Epithelial cell of esophagus (primary cell): ENCODE data around the gene NIPA2.

Experiments used
- DNase-seq: peaks from one replicate; pipeline ENCODE4 v3.0.0; 2010; ENCODE audit warnings: low read depth
- H3K4me3 ChIP-seq: 2 replicates; pipeline ENCODE4 v1.5.1; 2011; ENCODE audit warnings: mild to moderate bottlenecking, low read length, control low read depth
- TF ChIP-seq, protein P1 (sequence below): IDR thresholded peaks from 2 replicates; pipeline ENCODE4 v1.5.1; 2011; ENCODE audit warnings: low read depth, mild to moderate bottlenecking, low read length, control low read depth, inconsistent platforms; ENCODE audit not compliant: insufficient read depth; ENCODE audit errors: missing control alignments

The NIPA2 gene

GRCh38 chr15:22881739-22882440 lies 43.4 kb downstream of the NIPA2 start:
- H3K4me3 ChIP-seq: no peak overlapping the region
- TF ChIP-seq, protein P1, sequence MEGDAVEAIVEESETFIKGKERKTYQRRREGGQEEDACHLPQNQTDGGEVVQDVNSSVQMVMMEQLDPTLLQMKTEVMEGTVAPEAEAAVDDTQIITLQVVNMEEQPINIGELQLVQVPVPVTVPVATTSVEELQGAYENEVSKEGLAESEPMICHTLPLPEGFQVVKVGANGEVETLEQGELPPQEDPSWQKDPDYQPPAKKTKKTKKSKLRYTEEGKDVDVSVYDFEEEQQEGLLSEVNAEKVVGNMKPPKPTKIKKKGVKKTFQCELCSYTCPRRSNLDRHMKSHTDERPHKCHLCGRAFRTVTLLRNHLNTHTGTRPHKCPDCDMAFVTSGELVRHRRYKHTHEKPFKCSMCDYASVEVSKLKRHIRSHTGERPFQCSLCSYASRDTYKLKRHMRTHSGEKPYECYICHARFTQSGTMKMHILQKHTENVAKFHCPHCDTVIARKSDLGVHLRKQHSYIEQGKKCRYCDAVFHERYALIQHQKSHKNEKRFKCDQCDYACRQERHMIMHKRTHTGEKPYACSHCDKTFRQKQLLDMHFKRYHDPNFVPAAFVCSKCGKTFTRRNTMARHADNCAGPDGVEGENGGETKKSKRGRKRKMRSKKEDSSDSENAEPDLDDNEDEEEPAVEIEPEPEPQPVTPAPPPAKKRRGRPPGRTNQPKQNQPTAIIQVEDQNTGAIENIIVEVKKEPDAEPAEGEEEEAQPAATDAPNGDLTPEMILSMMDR: no peak
- DNase-seq: no peak

DNA sequence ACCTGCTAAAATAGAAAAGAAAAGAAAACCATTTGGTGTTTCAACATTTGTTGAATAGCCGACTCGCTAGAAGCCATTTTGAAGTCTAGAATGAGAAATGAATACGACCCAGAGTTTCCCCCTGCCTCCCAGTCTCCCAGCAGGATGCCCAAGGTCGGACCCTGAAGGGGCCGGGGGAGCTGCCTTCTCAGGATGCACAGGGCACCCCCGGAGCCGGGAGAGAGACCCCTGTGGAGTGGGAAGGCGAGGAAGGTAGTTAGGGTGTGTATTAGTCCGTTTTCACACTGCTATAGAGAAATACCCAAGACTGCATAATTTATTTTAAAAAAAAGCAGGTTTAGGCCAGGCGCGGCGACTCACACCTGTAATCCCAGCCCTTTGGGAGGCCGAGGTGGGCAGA lies 44.7 kb downstream of the NIPA2 start:
- no peak for DNase-seq
- TF ChIP-seq, protein P1: no peak
- H3K4me3 ChIP-seq: no peak overlapping the region

- TF ChIP-seq, protein P1: no peak
- no peak overlapping the region for H3K4me3 ChIP-seq
- no peak for DNase-seq
Observed at GRCh38 chr15:22884344-22884743, 45.9 kb downstream of the NIPA2 start.

GRCh38 chr15:22885120-22885519 lies 46.7 kb downstream of the NIPA2 start:
- TF ChIP-seq, protein P1: no peak
- DNase-seq: no peak
- H3K4me3 ChIP-seq: no peak overlapping the region

DNA sequence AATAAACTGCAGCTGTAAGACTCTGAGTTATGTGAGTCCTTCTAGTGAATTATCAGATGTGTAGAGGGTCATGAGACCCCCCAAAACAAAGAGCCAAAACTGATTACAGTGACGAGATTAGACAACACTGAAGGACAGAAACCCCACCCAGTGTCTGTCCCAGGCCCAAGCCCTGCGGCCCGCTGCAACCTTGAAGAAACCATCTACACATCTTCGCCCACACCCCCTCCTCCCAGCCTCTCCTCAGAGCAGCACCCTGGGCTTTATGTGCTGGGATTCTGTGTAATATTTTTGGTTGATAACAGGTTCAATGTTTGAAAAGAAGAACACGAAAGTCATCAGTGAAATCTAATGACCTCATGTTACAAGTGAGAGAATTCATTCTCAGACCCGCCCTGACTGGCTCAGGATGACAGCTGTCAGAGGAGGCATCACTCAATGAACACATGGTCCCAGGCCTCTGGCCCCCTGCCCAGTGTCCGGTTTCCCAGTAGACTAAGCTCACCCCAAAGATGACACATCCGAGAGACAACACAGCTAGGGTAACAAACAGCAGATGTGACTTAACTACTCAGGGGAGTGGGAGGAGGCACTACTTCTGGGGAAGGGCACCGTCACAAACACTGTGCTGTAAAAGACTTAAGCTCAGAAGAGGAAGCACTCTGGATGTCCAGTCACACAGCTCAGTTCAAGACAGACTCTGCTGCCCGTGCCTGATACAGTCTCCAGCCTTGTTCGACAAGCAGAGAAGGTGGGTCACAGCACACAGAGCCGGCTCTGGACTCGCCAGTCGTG lies 48.9 kb downstream of the NIPA2 start:
- TF ChIP-seq, protein P1: no peak
- DNase-seq: peak; percentile 62
- no peak overlapping the region for H3K4me3 ChIP-seq

DNA sequence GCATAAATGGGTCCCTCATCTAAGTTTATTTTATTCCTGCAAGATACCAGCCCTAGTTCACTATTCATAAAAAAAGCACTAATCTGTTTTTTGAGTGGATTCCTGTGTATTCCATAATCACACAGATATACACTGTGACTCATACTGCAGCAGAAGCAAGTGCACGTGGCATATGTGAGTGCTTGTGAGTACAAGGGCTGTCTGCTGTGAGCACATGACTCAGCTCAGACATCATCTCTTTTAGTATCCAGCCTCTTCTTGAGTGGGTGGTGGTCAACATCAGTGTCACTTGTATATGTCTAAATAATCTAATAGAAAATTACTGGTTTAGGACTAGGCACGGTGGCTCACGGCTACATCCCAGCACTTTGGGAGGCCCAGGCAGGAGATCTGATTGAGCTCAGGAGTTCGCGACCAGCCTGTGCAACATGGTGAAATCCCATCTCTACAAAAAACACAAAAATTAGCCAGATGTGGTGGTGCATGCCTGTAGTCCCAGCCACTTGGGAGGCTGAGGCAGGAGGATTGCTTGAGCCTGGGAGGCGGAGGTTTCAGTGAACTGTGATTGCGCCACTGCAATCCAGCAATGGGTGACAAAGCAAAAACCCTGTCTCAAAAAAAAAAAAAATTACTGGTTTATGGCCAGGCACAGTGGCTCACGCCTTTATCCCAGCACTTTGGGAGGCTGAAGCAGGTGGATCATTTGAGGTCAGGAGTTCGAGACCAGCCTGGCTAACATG lies 49.8 kb downstream of the NIPA2 start:
- DNase-seq: peak; percentile 90
- no peak overlapping the region for H3K4me3 ChIP-seq
- TF ChIP-seq, protein P1: no peak
